H1 (cell line): ENCODE measurements around the gene DAP. TPM values are rescaled to one million over a fixed set of nuclear protein-coding genes. Genes with fewer than 3 reads are reported as not detected.

ENCODE experiments used
- CTCF ChIA-PET: fragments of 300-600 bp; sonication (Branson Sonifier 250); formaldehyde crosslinking; loops from one replicate; lab custom pipeline; 2021; ENCODE audit not compliant: partially characterized antibody; lab: Charles Lee
- POLR2A ChIA-PET: fragments of 300-600 bp; sonication (Branson Sonifier 250); formaldehyde crosslinking; loops from one replicate; lab custom pipeline; 2021; ENCODE audit warnings: inconsistent platforms; ENCODE audit not compliant: partially characterized antibody; lab: Charles Lee
- DNase-seq, 2 experiments: peaks; one replicate each; pipeline versions ENCODE4 v3.0.0 to v3.0.0-alpha.2; 2010 to 2022; ENCODE audit warnings: low spot score in 2 of 2, low read depth in 1 of 2, mixed read lengths in 1 of 2
- FAIRE-seq: peaks from 2 replicates; lab custom pipeline; 2011; peaks lifted over from hg19 to GRCh38; lab: Jason Lieb, UNC
- H2AFZ ChIP-seq: 2 replicates; pipeline ENCODE4 v1.8.1; 2012; ENCODE audit warnings: low read length, inconsistent platforms
- H2AK5ac ChIP-seq: 2 replicates; pipeline ENCODE4 v1.6.1; 2013; ENCODE audit warnings: low read depth, low read length
- H2BK120ac ChIP-seq: replicated peaks from 2 replicates; pipeline ENCODE3; 2013; ENCODE audit warnings: low read depth, low read length, inconsistent platforms
- H2BK12ac ChIP-seq: 2 replicates; pipeline ENCODE4 v1.6.1; 2013; ENCODE audit warnings: low read depth, low read length
- H2BK15ac ChIP-seq: 2 replicates; pipeline ENCODE4 v1.6.1; 2013; ENCODE audit warnings: low read length
- H2BK20ac ChIP-seq: 2 replicates; pipeline ENCODE4 v1.6.1; 2013; ENCODE audit warnings: low read length
- H2BK5ac ChIP-seq: 2 replicates; pipeline ENCODE4 v1.6.1; 2013; ENCODE audit warnings: low read depth, low read length
- H3K14ac ChIP-seq: 2 replicates; pipeline ENCODE4 v1.6.1; 2013; ENCODE audit warnings: inconsistent platforms; ENCODE audit not compliant: insufficient read length
- H3K18ac ChIP-seq: 2 replicates; pipeline ENCODE4 v1.6.1; 2013; ENCODE audit warnings: low read length; ENCODE audit errors: extremely low read depth
- H3K23ac ChIP-seq: 2 replicates; pipeline ENCODE4 v1.6.1; 2013; ENCODE audit warnings: inconsistent platforms; ENCODE audit not compliant: insufficient read length
- H3K23me2 ChIP-seq: 2 replicates; pipeline ENCODE4 v1.6.1; 2013; ENCODE audit warnings: low read depth, low read length
- H3K27ac ChIP-seq: 2 replicates; pipeline ENCODE4 v1.6.1; 2011; ENCODE audit warnings: low read depth, low read length, inconsistent platforms
- H3K27me3 ChIP-seq, 4 experiments: replicated peaks in 1 of 4; 1 replicate in 1 of 4; 2 replicates in 3 of 4; pipeline versions ENCODE4 v1.6.1 to v1.8.1; 2011 to 2013; ENCODE audit warnings: low read length in 3 of 4, mild to moderate bottlenecking in 3 of 4, inconsistent platforms in 2 of 4, mixed read lengths in 2 of 4, moderate library complexity in 1 of 4; ENCODE audit not compliant: control insufficient read depth in 3 of 4, insufficient read depth in 3 of 4; ENCODE audit errors: extremely low read depth in 1 of 4
- H3K36me3 ChIP-seq, 4 experiments: 2 replicates each; pipeline versions ENCODE4 v1.6.1 to v1.8.1; 2011 to 2013; ENCODE audit warnings: mild to moderate bottlenecking in 4 of 4, low read length in 3 of 4, moderate library complexity in 2 of 4, control low read depth in 1 of 4, inconsistent platforms in 1 of 4; ENCODE audit not compliant: insufficient read depth in 4 of 4, control insufficient read depth in 2 of 4
- H3K4ac ChIP-seq: replicated peaks from 2 replicates; pipeline ENCODE3; 2013; ENCODE audit warnings: low read length, low read depth, mixed read lengths, inconsistent platforms; ENCODE audit not compliant: insufficient read length
- H3K4me1 ChIP-seq, 4 experiments: replicated peaks in 1 of 4; 1 replicate in 1 of 4; 2 replicates in 3 of 4; pipeline versions ENCODE4 v1.6.1 to v1.8.1; 2011 to 2013; ENCODE audit warnings: low read length in 3 of 4, inconsistent platforms in 2 of 4, mixed read lengths in 1 of 4; ENCODE audit not compliant: insufficient read depth in 4 of 4, control insufficient read depth in 3 of 4
- H3K4me2 ChIP-seq, 2 experiments: 2 replicates each; pipeline versions ENCODE4 v1.6.1 to v1.8.1; 2011 to 2013; ENCODE audit warnings: low read depth in 2 of 2, low read length in 2 of 2, control low read depth in 1 of 2, inconsistent platforms in 1 of 2, mild to moderate bottlenecking in 1 of 2; ENCODE audit not compliant: insufficient read depth in 1 of 2
- H3K4me3 ChIP-seq, 4 experiments: fragments of 200-600, 300-600 bp in 1 of 4; sonication (generic), shearing (Covaris generic), sonication (Bioruptor Twin) in 1 of 4; 2 replicates each; pipeline versions ENCODE4 v1.5.1 to v1.8.1; 2011 to 2016; ENCODE audit warnings: low read length in 4 of 4, low read depth in 3 of 4, control low read depth in 2 of 4, inconsistent platforms in 2 of 4, mild to moderate bottlenecking in 2 of 4, mixed read lengths in 1 of 4, moderate library complexity in 1 of 4; ENCODE audit not compliant: insufficient read depth in 2 of 4; ENCODE audit errors: extremely low read depth in 1 of 4
- H3K56ac ChIP-seq: replicated peaks from 2 replicates; pipeline ENCODE3; 2013; ENCODE audit warnings: low read depth, mild to moderate bottlenecking, mixed read lengths, low read length, inconsistent platforms; ENCODE audit not compliant: insufficient read length
- H3K79me1 ChIP-seq: 2 replicates; pipeline ENCODE4 v1.6.1; 2013; ENCODE audit warnings: low read depth, low read length, control low read depth
- H3K79me2 ChIP-seq, 2 experiments: 2 replicates each; pipeline versions ENCODE4 v1.6.1 to v1.8.1; 2012 to 2013; ENCODE audit warnings: low read length in 2 of 2, mild to moderate bottlenecking in 2 of 2, inconsistent platforms in 1 of 2; ENCODE audit not compliant: insufficient read depth in 2 of 2, control insufficient read depth in 1 of 2
- H3K9ac ChIP-seq, 4 experiments: replicated peaks in 1 of 4; 1 replicate in 1 of 4; 2 replicates in 3 of 4; pipeline versions ENCODE4 v1.6.1 to v1.8.1; 2011 to 2013; ENCODE audit warnings: low read depth in 3 of 4, low read length in 3 of 4, control low read depth in 2 of 4, mild to moderate bottlenecking in 2 of 4, moderate library complexity in 2 of 4, inconsistent platforms in 1 of 4; ENCODE audit errors: extremely low read depth in 1 of 4
- H3K9me3 ChIP-seq, 2 experiments: 2 replicates each; pipeline versions ENCODE4 v1.6.1 to v1.8.1; 2012 to 2013; ENCODE audit warnings: mild to moderate bottlenecking in 2 of 2, moderate library complexity in 2 of 2, control low read depth in 1 of 2, inconsistent platforms in 1 of 2, low read depth in 1 of 2, low read length in 1 of 2, mixed read lengths in 1 of 2; ENCODE audit not compliant: insufficient read depth in 2 of 2
- H4K20me1 ChIP-seq, 2 experiments: replicated peaks in 1 of 2; 2 replicates each; pipeline versions ENCODE3 to v1.8.1; 2011 to 2013; ENCODE audit warnings: inconsistent platforms in 2 of 2, low read length in 2 of 2, mild to moderate bottlenecking in 1 of 2; ENCODE audit not compliant: insufficient read depth in 2 of 2, control insufficient read depth in 1 of 2
- H4K5ac ChIP-seq: 2 replicates; pipeline ENCODE4 v1.6.1; 2013; ENCODE audit warnings: low read length, low read depth, mixed read lengths, inconsistent platforms; ENCODE audit not compliant: insufficient read length
- H4K8ac ChIP-seq: 2 replicates; pipeline ENCODE4 v1.8.0; 2013; ENCODE audit warnings: mild to moderate bottlenecking, moderate library complexity, low read length, inconsistent platforms; ENCODE audit not compliant: insufficient read depth; ENCODE audit errors: extremely low read depth
- H4K91ac ChIP-seq: replicated peaks from 2 replicates; pipeline ENCODE3; 2013; ENCODE audit warnings: low read length, mixed read lengths, inconsistent platforms; ENCODE audit not compliant: insufficient read length
- E2F6 ChIP-seq: IDR thresholded peaks from 2 replicates; pipeline ENCODE4 v1.6.1; 2012; ENCODE audit warnings: inconsistent platforms
- EGR1 ChIP-seq: IDR thresholded peaks from 2 replicates; pipeline ENCODE4 v1.6.1; 2011; ENCODE audit warnings: low read depth, low read length, borderline replicate concordance
- GTF2F1 ChIP-seq: IDR thresholded peaks from 2 replicates; pipeline ENCODE4 v1.6.1; 2012; ENCODE audit warnings: low read depth, low read length, improper control_type of control experiment, borderline replicate concordance
- HDAC6 ChIP-seq: IDR thresholded peaks from one replicate; pipeline ENCODE4 v1.7.1; 2012; ENCODE audit warnings: low read depth, mild to moderate bottlenecking, inconsistent platforms, low read length, moderate library complexity
- RBBP5 ChIP-seq: IDR thresholded peaks from 2 replicates; pipeline ENCODE4 v1.7.1; 2012; ENCODE audit warnings: low read depth, mild to moderate bottlenecking, inconsistent platforms, low read length, moderate library complexity, borderline replicate concordance
- TCF12 ChIP-seq: IDR thresholded peaks from 2 replicates; pipeline ENCODE4 v1.6.1; 2011; ENCODE audit warnings: low read depth, mild to moderate bottlenecking, low read length
- WGBS, 2 experiments: shearing (Covaris generic) in 1 of 2; methylation state at CpG; one replicate each; pipeline versions ENCODE4 v1.1.6 to v1.1.7; 2013 to 2015; ENCODE audit warnings: low lambda C conversion rate in 2 of 2, mixed read lengths in 2 of 2, inconsistent platforms in 1 of 2, low coverage in 1 of 2, missing lambda C conversion rate in 1 of 2; ENCODE audit not compliant: insufficient replicate concordance in 2 of 2, insufficient coverage in 1 of 2, insufficient read length in 1 of 2; ENCODE audit errors: extremely low coverage in 1 of 2, missing lambda C conversion rate in 1 of 2; 5-methylcytosine and 5-hydroxymethylcytosine counted together
- polyA plus RNA-seq, 7 experiments: library from polyadenylated mRNA; depleted of rRNA in 3 of 7; stranded (reverse) in 5 of 7; unstranded in 2 of 7; fragments of >200 nt in 5 of 7; fragments of 200-250 nt in 2 of 7; gene quantifications; 1 replicate in 5 of 7; 2 replicates in 1 of 7; 4 replicates in 1 of 7; pipeline versions ENCODE4 v1.2.1 to v1.2.3, GENCODE V29; 2011 to 2013; ENCODE audit warnings: missing spikeins in 2 of 7, mixed read lengths in 2 of 7
- total RNA-seq: library from RNA; stranded (reverse); fragmentation: NEBNext Ultra II Directional; extraction: Animal tissue kit (Norgen Biotek cat#: 25700); gene quantifications from 2 replicates; pipeline ENCODE4 v1.2.1, GENCODE V29; 2021

Gene DAP
- total and polyA plus RNA-seq, 2 of the 8 experiments (the other 6 are each of a cell fraction or from before 2014, with no cell fraction given): 26.2 to 44.4 TPM

- H4K8ac ChIP-seq: no peak overlapping the region
- H2AK5ac ChIP-seq: no peak overlapping the region
- CTCF ChIA-PET: interaction anchor here (1.1 kb wide), 1 partner anchor 68 kb away, joined by 5 read pairs; no protein-coding TSS in a partner anchor
- no peak overlapping the region for H2BK12ac ChIP-seq
- no peaks in the 10 kb centered on the region for H3K4me1 ChIP-seq
- H3K4me2 ChIP-seq: no peak overlapping the region
- no peak overlapping the region for H2AFZ ChIP-seq
- no peak overlapping the region for H3K23ac ChIP-seq
- POLR2A ChIA-PET: no interaction called here
- H3K4ac ChIP-seq: no peak overlapping the region
- H3K9ac ChIP-seq: no peak overlapping the region
- H3K79me1 ChIP-seq: no peaks in the 10 kb centered on the region
- no peak overlapping the region for H2BK120ac ChIP-seq
- no peak overlapping the region for H4K91ac ChIP-seq
- H2BK20ac ChIP-seq: no peak overlapping the region
- WGBS, 2 experiments: 77% methylated on average over 6 of the region's 6 CpGs; no CpG with 5 or more reads in 1 of the 2 experiments
- no peaks in the 10 kb centered on the region for H3K36me3 ChIP-seq
- H3K27ac ChIP-seq: no peak overlapping the region
- H4K20me1 ChIP-seq: no peaks in the 10 kb centered on the region
- H3K4me3 ChIP-seq: no peak overlapping the region
- no peak overlapping the region for H3K14ac ChIP-seq
- no peaks in the 10 kb centered on the region; the same call in 1 of the 2 replicates for H3K23me2 ChIP-seq
- no peak for FAIRE-seq
- no peak for DNase-seq
- no peak overlapping the region for H3K56ac ChIP-seq
- no peak overlapping the region for H2BK5ac ChIP-seq
- no peaks in the 10 kb centered on the region for H3K79me2 ChIP-seq
- no peak overlapping the region for H3K18ac ChIP-seq
- no peak overlapping the region for H2BK15ac ChIP-seq
- no peaks in the 10 kb centered on the region for H3K27me3 ChIP-seq
- TF ChIP-seq GTF2F1 (no peak), TCF12 (no peak), EGR1 (no peak), RBBP5 (no peak), E2F6 (no peak), HDAC6 (no peak)
- no peak overlapping the region for H4K5ac ChIP-seq
- H3K9me3 ChIP-seq: no peaks in the 10 kb centered on the region
These were observed 32.8 kb upstream of the DAP start for GRCh38 chr5:10793785-10794184.
